Left cardiac atrium (tissue), 4 donors: ENCODE measurements around the gene OR52B6. TPM values are rescaled to one million over a fixed set of nuclear protein-coding genes. Genes with fewer than 3 reads are reported as not detected.
"Not testable (repeated sequence)": the region's sequence is repeated elsewhere in the genome, so short reads cannot be mapped to it uniquely, and the experiment has no call there.

ENCODE experiments used
- ATAC-seq, 2 donors: fragments of 200-7000 bp; cut with Tn5 transposase; one replicate each; pipeline ENCODE4 v1.9.1; 2020; ENCODE audit warnings: mild to moderate bottlenecking in 2 of 2, moderate library complexity in 2 of 2
- DNase-seq: peaks from one replicate; pipeline ENCODE4 v3.0.0-alpha.2; 2020
- intact Hi-C, 2 donors: fragments of 100-400 bp; cut with DNase I; formaldehyde crosslinking; loops; one replicate each; pipeline versions ENCODE4 v1.14.1 to v1.15.1; 2022 to 2023
- long read RNA-seq: library from polyadenylated mRNA; unstranded; transcript quantifications from one replicate; pipeline ENCODE4 v2.0.0, GENCODE V29; 2021
- total RNA-seq, 2 donors: library from RNA; stranded (reverse); fragmentation: NEBNext Ultra II Directional; extraction: Animal tissue kit (Norgen Biotek cat#: 25700); gene quantifications; one replicate each; pipeline ENCODE4 v1.2.1, GENCODE V29; 2021
- donor health status: DM: no; HTN: yes; CAD: no.
- donor health status: DM: no; HTN: yes; CAD: no; lungs with severe emphysema.
- donor health status: DM: yes; HTN: yes; CAD: no.
- donor health status: Dilated cardiomyopathy.

Gene OR52B6
- not detected for total RNA-seq
- long read RNA-seq = 0 reads

- ATAC-seq (no peak), DNase-seq (no peak)
- intact Hi-C loops = no loop called here
Measured at GRCh38 chr11:5580577-5580976, at the start of gene OR52B6. Gene OR52B6 (plus strand): TSS chr11:5580877. CDS start chr11:5580877, 0 bp downstream.

- intact Hi-C loops = no loop called here
- DNase-seq = no peak
- no peak for ATAC-seq
Measured at GRCh38 chr11:5531053-5531831, 49.4 kb upstream of the OR52B6 start.

GRCh38 chr11:5534046-5534445 lies 46.6 kb upstream of the OR52B6 start:
- DNase-seq = no peak
- intact Hi-C loops = no loop called here
- ATAC-seq = no peak

GRCh38 chr11:5536482-5536881 lies 44.2 kb upstream of the OR52B6 start:
- no peak for ATAC-seq
- intact Hi-C loops = no loop called here
- no peak for DNase-seq

GRCh38 chr11:5541427-5541826 lies 39.2 kb upstream of the OR52B6 start:
- intact Hi-C loops = no loop called here
- DNase-seq (no peak), ATAC-seq (no peak)

- ATAC-seq = no peak
- DNase-seq = no peak
- intact Hi-C loops = no loop called here
Measured at GRCh38 chr11:5546457-5546856, 34.2 kb upstream of the OR52B6 start.

- no peak for ATAC-seq
- intact Hi-C loops = no loop called here
- no peak for DNase-seq
Measured at GRCh38 chr11:5547982-5548381, 32.7 kb upstream of the OR52B6 start.

- no peak for ATAC-seq
- no peak for DNase-seq
- intact Hi-C loops = no loop called here
Measured at GRCh38 chr11:5548440-5548839, 32.2 kb upstream of the OR52B6 start, which contains the start of gene OR52H1. Gene OR52H1 (minus strand): TSS chr11:5548540. CDS start chr11:5545505, 3,035 bp downstream.

- intact Hi-C loops = no loop called here
- no peak for ATAC-seq
Measured at GRCh38 chr11:5550440-5551095, 30.1 kb upstream of the OR52B6 start.

GRCh38 chr11:5553343-5553742 lies 27.3 kb upstream of the OR52B6 start:
- ATAC-seq = no peak
- no peak for DNase-seq
- intact Hi-C loops = no loop called here

More at GRCh38 chr11:5550440-5551095, 30.1 kb upstream of the OR52B6 start:
- no peak for DNase-seq

- intact Hi-C loops = no loop called here
- ATAC-seq = no peak
- DNase-seq = no peak
Measured at GRCh38 chr11:5556596-5557188, 24.0 kb upstream of the OR52B6 start.

- DNase-seq = no peak
- intact Hi-C loops = no loop called here
- no peak for ATAC-seq
Measured at GRCh38 chr11:5557751-5558150, 22.9 kb upstream of the OR52B6 start.

GRCh38 chr11:5564259-5565019 lies 16.2 kb upstream of the OR52B6 start:
- intact Hi-C loops = no loop called here
- no peak for ATAC-seq
- DNase-seq = no peak

- DNase-seq (no peak), ATAC-seq (no peak)
- intact Hi-C loops = no loop called here
Measured at GRCh38 chr11:5574654-5575053, 6.0 kb upstream of the OR52B6 start.

- DNase-seq (no peak), ATAC-seq (no peak)
- intact Hi-C loops = no loop called here
Measured at GRCh38 chr11:5575152-5575551, 5.5 kb upstream of the OR52B6 start.

GRCh38 chr11:5577101-5577500 lies 3.6 kb upstream of the OR52B6 start:
- no peak for DNase-seq
- ATAC-seq = no peak
- intact Hi-C loops = no loop called here

- intact Hi-C loops = no loop called here
Measured at GRCh38 chr11:5581014-5581413, 337 bp downstream of the OR52B6 start.

GRCh38 chr11:5584458-5584857 lies 3.8 kb downstream of the OR52B6 start:
- intact Hi-C loops, ATAC-seq: not testable (repeated sequence)

More at GRCh38 chr11:5581014-5581413, 337 bp downstream of the OR52B6 start:
- DNase-seq = no peak
- ATAC-seq = no peak

GRCh38 chr11:5589906-5590305 lies 9.2 kb downstream of the OR52B6 start:
- intact Hi-C loops, DNase-seq, ATAC-seq: not testable (repeated sequence)

More at GRCh38 chr11:5584458-5584857, 3.8 kb downstream of the OR52B6 start:
- not testable (repeated sequence) for DNase-seq
